Activated CD4-positive, alpha-beta T cell treated with anti-CD3 and anti-CD28 coated beads, Interleukin-2, amount 50 U/mL, for 24 hours (primary cell): Measurements from ENCODE around the gene ADGRB3.

Experiments
- DNase-seq, 2 donors: peaks; one replicate each; pipeline ENCODE4 v3.0.0-alpha.2; 2020; ENCODE audit warnings: low read depth in 1 of 2, low spot score in 1 of 2

The ADGRB3 gene

DNA sequence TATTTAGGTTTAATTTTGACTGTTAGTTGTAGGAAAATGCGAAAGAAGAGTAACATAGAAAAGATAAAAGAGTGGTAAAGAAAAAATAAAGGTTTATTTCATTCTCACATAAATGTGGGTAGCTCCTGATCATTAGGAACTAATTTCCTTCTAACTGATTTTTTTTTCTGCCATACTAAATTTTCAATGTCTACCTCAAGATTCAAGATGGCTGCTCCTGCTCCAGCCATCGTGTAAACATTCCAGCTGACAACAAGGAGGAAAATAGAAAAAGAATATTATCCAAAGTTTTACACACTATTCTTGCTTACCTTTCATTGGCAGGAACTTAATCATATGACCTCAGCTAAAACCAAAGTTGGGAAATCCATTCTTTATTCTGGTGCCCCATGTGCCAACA, 673.5 kb downstream of the ADGRB3 start:
- no peak for DNase-seq

DNA sequence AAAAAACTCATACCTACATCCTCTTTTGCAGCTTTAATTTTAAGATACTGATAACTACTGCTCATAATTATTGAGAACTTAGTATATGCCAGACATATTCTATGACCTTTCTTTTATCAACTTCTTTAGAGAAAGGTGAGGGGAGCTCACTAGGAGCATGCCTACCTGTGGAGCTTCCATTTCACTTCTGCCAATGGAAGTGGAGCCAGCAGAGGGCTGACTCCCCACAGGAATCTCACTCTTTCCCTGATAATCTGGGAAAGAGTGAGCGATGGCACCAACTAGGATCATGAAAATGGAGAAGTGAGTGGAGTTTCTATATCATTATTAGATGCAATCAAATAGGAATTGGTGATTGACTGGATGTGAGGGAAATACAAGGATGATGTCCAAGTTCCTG, 676.8 kb downstream of the ADGRB3 start:
- DNase-seq: no peak

DNA sequence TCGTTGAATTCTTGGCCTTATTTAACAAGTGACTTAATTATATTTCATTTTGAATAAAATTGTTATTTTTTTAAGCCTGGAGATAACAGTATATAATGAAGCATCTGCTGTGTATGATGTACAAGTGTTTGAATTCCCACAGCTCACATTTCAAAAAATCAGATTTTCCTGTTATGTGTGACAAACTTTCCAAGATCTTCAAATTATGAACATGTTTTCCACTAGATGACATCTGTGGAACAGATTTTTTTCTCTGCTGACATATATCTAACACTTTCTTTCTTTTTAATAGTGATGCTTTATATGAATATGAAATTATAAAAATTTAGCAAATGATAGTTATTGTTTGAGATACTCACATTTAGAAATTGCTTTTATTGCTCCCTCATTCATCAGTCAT, 678.9 kb downstream of the ADGRB3 start:
- no peak for DNase-seq

DNA sequence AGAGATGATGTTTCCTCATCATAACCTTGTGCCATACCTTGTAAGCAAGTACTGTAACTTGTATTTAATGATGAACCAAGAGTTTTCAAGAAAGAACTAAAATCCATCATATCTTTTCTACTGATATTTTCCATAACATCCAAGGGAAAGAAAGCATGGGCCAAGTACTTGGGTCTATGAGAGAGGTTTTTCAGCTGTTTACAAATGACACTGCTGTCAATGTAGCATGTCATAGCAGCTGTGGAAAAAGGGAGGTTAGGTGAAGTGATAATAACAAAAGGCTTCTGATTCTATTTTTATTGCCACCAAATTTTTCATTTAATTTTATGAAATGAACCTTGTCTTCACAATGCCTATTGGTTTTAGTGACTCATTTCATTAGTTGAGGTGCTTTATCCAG, 679.4 kb downstream of the ADGRB3 start:
- no peak for DNase-seq

DNA sequence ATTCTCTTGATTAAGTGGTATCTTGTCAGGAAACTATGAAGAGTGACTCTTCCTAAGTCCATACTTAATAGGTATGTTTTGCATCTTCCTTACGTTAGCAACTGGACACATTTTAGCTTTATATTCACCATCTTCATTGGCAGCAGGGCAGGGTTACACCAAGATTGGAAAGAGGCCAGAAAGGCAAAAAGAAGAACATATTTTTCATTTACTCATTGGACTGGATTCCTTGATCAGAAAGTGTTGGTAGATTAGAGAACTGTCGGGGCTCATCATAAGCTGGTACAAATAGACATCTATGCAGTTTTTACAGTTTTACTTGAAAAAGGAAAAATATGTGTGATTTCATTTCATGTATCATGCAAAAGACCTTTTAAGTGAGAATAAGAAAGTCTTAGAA, 696.8 kb downstream of the ADGRB3 start:
- DNase-seq: no peak

DNA sequence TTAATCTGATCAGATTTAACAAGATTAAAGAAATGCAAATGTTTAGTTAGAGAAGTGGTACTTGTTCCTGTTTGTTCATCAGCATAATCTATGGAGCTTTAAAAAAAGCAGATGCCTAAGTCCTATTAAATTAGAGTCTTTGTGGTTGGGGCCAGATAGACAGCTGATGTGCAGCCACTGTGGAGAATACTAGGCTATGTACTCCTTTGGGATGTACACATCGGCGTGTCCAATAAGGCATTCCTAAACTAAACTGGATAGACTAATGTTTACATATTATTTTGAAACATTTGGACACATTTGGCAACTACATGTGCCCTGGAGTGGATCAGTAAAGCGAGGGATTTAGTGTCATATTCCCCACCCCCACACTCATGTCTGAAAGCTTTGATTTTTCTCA, 702.2 kb downstream of the ADGRB3 start:
- DNase-seq: no peak

DNA sequence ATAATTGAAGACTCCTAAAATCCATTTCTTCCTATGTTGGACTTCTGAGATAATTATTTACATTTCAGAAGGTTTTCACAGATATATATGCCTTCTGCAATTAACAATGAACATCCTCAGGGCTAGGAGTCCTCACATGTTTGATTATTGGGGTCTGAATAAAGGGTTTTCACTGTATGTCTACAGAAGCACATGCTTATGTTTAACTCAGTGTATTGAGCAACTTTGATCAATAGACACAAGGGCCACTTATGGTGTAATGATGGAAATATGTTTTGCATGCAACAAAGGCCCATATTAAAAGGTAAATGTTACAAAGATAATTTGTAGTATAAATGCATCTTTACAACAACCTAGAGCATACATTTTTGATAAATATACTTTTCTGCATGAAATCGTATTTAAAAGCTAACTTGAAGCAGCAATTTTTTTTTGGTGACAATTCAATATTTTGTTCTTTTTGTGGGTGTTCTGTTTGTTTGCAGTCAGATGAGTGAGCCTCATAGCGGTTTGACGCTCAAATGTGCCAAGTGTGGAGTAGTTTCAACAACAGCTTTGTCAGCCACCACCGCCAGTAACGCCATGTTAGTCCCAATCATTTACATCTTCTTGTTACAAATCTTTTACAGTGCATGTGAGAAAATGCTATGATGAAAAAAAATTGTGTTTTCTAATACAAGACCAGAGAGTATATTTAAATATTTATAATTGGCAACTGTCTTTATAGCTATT, 703.5 kb downstream of the ADGRB3 start:
- no peak for DNase-seq

DNA sequence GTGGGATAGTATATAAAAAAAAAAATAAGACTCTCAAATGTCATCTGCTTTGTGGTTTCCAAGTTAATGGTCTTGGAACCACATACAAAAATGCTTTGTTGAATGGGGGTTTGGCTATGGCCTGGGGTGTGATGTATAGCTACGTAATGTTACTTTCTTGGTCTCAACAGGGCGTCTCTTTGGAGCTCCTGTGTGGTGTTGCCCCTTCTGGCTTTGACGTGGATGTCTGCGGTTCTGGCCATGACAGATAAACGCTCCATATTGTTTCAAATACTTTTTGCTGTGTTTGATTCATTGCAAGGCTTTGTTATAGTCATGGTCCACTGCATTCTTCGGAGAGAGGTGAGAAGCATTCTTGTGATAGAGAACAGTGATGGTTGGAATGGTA, 704.1 kb downstream of the ADGRB3 start:
- no peak for DNase-seq

DNA sequence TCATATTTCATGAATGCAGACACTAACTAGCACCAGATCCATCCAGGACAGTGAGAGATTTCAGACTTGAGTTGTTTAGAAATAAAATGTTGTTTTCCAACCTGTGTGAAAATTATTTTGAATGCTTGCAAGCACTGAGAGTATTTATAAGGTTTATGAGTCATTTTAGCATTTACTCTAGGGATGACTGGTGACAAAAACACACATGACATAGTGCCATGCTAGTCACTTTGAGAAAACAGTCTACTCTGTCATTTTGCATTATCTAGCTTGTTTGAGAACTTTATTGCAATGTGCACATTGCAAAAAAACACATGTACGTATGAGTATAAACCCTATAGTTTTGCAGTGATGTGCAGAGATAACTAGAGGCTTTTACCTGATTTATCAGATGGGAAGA, 705.1 kb downstream of the ADGRB3 start:
- DNase-seq: no peak

DNA sequence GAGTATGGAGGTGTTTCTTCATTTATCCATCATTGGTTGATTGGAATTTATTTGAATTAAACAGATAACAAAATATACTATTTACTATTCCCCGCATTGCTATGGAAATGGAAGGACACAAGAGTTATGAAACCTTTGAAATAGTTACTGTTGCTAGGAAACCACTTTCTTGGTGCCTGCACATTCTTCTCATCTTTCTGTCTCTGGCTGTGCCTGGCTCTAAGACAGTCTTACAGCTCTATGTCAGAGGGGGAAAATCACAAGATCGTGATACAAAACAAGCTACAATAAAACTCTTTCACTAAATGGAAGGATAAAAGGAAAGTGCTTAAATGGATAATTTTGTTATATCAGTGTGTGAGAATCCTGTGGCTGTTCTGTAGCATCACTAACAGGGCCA, 708.8 kb downstream of the ADGRB3 start:
- no peak for DNase-seq

DNA sequence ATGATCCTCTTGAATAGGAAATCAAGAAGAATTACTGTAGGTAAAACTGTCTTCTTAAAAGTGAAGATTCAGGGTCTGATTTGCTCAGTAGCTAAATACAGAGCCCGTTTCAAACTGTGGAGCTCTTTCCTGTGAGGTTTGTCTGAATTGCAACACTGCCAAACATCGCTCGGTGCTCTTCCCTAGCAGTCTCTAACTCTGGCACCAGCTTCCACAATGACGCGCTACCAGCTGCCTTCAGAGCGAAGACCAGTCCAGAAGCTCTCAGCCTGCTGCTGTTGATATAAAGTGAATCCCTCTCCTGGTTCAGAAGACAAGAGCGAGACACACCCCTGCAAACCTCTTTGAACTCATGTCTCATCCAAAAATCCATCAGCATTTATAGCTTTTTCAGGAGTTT, 714.7 kb downstream of the ADGRB3 start:
- no peak for DNase-seq

DNA sequence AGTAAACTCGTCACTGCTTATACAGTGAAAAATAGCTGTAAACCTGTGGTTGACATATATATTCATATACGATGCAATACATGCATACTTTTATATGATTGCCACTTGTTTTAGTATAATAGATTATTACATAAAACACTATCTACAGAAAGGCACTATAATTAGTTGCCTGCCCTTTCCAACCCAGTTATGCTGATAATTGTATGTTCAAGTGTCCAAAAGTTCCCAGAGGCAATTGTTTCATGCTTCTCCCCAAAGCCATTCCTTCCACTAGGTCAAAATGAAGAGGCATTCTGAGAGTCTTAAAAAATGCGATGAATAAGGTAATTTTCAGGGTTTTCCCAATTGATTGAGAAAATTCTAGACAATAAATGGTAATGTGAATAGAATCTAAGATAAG, 727.1 kb downstream of the ADGRB3 start:
- DNase-seq: no peak

DNA sequence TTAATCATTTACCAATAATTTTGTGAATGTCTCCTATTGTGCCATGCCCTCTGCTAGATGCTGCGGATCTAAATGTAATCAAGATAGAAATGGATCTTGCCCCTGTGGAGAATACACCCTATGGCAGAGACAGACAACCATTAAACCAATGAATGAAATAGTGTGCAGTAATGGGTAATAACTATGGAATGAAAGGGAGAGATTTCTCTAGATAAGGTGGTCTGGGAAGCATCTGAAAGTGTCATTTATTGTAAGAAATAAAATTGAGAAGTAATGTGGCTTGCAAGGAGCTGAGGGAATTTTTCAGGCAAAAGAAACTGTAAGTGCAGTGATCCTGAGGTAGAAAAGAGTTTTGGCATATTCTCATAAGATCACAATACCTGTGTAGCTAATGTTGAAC, 731.7 kb downstream of the ADGRB3 start:
- no peak for DNase-seq

DNA sequence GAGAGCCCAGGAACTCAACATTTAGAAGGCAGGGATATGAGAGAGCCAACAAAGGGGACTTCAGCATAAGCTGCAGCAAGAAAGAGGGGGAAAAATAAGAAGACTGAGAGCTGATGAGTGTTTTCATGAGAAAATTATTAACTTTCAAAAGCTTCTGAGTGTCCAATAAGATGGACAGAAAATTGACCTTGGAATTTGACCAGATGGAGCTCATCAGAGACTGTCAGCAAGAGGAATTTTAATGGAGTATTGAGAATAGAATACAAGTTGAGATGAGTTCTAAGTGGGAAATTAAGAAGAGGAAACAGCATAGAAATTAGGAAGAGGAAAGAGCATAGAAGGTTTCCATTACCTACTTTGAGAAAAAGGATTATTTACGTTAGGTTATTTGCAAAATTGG, 733.5 kb downstream of the ADGRB3 start:
- DNase-seq: no peak

DNA sequence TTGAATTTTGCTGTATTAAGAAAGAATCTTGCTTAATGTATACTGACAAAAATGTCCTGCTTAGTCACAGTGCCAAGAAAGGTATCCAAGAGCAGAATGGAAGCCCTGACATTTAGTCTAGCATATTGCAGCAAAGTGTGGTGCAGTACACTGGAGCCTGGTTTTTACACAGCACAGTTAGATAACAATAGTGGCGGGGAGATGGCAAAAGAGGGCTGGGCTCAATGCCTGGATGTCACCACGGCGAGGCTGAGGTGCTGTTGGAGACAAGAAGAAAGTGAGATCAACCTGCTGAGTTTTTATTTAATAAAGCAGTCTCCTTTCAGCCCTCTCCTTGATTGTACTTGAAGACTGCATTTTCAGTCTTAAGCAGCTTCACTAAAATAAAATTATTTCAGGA, 735.7 kb downstream of the ADGRB3 start:
- no peak for DNase-seq

DNA sequence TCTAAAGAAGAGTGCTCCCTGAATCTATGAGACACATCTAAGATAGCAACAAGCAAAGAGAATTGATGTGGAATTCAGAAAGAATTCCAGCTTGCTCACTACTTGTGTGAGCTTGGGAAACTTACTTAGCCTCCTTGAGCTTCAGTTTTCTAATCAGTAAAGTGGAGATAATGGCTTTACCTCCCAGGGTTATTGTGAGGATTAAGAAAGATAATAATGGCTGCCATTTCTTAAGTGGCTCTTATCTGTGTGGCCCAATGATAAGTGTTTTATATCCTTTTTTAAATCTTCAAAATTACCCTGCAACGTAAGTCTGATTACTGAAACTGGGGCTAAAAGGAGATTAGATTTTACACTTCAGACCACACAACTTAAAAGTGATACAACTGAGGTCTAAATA, 743.2 kb downstream of the ADGRB3 start:
- DNase-seq: no peak

DNA sequence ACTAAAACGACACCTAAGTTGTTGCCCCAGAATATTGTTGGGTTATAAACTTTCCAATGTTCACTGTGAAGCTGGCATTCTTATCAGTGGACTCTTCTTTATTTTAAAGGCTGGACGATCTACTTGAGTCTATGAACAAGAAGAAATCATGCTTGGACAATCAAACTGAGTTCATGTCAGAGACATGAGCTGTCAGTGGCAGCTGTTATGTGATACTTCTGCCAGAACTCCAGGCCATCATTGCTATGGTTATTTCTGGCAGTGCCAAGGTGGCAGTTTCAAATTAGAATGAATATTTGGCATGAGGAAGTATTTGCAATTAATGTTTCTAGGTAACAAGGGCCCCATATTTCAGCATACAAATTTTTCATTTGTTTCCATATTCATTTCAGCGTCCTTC, 744.4 kb downstream of the ADGRB3 start:
- no peak for DNase-seq

DNA sequence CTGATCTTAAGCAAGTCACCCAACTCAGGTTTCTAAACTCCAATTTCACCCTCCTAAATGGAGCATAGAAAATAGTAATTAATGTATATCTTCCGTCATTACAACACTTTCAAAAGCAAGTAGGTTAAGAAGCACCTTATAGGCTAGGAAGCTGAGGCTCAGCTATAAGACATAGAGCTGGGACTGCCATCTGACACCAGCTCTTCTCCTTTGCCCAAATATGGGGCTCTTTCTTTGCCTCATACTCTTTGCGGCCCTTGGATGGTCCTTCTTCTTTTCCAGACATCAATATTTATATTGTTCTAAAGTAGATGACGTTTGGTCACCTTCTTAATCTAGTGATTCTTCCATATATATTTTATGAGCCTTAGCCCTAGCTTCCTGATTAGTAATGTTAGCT, 748.5 kb downstream of the ADGRB3 start:
- no peak for DNase-seq

DNA sequence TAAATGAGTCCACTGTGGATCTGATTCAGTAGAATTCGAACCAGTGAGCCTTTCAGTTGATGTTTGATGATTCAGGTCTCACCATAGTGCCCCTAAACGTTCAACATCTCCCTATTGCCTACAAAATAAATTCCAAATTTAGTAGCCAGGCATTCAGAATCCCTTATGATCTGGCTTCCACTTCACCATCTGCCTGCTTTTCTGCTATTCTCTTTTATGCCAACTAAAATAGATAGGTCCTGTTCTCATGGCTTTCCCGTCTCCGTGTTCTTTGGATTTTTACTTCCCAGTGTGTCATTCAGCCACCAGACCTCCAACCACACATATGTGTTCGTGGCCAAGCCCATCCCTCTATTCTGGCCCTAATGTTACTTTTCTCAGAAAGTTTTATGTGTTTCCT, 751.3 kb downstream of the ADGRB3 start:
- no peak for DNase-seq

DNA sequence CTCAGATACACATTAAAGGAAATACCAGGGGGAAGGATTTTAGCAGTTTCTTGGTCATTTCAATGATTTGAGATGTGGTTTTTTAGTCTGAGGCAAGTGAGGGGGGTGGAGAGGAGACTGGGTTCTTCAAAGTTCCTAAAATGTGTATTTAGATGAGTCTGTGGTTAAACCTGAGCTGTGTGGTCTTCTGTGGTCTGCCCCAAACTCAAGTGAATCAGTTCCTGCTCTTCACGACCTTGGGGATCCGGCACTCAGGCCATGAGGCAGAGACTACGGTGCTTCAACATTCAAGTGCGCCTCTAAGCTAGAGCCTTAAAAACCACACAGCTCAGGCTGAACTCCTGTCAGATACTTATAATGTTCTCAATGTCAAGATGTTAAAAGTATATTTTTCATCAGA, 755.0 kb downstream of the ADGRB3 start:
- DNase-seq: no peak

DNA sequence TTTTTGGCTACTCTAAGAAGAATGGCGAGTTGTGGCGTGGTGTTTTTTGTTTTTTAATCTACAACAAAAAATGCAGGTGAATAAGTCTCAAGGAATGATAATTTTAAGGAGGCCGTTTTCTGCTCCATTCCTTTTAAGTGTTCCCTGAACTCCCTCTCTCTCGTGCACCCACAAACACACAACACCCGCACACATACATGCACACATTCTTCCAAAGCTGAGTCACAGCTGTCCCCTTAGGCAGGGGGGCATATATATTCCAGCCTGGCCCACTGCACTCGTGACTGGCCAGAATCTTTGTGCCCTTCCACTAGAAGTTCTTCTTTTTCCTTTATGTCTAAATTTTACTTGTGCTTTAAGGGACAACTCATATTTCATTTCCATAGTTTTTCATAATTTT, 756.0 kb downstream of the ADGRB3 start:
- no peak for DNase-seq

DNA sequence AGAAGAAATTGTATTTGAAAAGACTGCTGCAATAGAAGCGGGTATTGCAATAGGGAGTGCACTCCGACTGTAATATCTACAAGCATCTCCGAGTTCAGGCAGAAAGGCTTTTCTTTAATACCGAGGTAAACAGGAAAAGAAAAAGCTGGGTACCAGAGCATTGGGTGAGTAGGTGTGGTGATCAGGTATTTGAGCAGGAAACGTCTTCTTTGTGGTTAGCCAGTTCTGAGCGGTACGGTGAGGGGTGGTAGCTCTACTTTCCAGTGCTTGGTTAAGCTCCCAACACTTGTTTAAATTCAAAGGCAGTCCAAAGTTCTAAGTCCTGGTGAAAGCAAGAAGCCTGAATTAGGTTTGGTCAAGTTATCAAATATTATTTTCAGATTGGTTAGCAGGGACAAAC, 757.7 kb downstream of the ADGRB3 start:
- no peak for DNase-seq

DNA sequence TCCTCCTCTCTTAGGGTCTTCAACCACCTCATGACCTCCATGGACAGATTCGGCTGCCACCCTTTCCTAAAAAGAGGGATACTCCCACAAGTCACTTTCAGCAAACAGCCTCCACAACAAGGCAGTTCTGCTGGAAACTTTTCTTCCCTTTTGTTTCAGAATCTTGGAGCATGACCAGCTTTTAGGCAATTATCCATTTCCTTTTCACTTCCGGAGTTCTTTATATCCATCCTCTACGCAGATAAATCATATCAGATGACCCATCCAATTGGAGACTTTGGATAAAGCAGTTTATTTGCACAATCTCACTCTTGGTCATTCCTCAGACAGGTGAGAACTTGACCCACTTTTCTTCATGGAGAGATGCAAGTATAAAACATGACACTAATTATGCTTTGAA, 763.2 kb downstream of the ADGRB3 start:
- no peak for DNase-seq

DNA sequence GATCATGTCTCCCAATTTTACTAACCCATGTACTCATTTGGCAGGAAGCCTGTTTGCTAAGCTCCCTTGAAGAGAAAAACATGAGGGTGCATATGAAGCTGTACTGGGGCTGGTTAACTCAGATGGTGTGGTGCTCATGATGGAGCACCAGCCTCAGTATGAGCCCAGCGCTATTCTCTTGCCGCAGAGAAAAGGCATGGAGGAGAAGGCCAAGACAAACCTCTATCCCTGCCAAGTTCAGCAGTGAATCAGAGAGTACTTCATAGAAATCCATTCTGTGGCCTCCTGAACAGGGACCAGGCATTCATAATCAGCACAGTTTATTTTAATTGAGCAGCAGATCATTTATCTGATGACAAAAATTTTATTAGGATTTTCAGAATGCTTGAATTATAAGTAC, 763.6 kb downstream of the ADGRB3 start:
- DNase-seq: no peak
